ENCODE results near the gene HOXA4.

Gene HOXA4

GRCh38 chr7:27148031-27148755 lies 17.6 kb upstream of the HOXA4 start:
- peaks cover 32% of the 10 kb centered on the region for H3K4me1 ChIP-seq (ENCODE audit: insufficient read depth, low read length, poor library complexity, severe bottlenecking)
- peak overlapping the region; percentile 94 for H3K4me3 ChIP-seq (ENCODE audit: low read length, poor library complexity, severe bottlenecking)
- H4K20me1 ChIP-seq (ENCODE audit: insufficient read depth, low read length, poor library complexity, severe bottlenecking), result peaks cover 89% of the 10 kb centered on the region
- H3K9ac ChIP-seq (ENCODE audit: low read depth, low read length, poor library complexity, severe bottlenecking), result peak overlapping the region; percentile 99
- H3K9me3 ChIP-seq (ENCODE audit: insufficient read depth, low read depth, low read length), result no peaks in the 10 kb centered on the region
- H3K4me2 ChIP-seq (ENCODE audit: low read depth, low read length, poor library complexity, severe bottlenecking), result peak overlapping the region; percentile 91
- H3F3A ChIP-seq (ENCODE audit: low read depth), result no peaks in the 10 kb centered on the region
- no peaks in the 10 kb centered on the region for H3K9me2 ChIP-seq (replicated peaks; ENCODE audit: low read depth, low read length)
- H3K27me3 ChIP-seq (ENCODE audit: insufficient read depth, low read length, poor library complexity, severe bottlenecking), result peaks cover 35% of the 10 kb centered on the region
- H3K79me2 ChIP-seq (ENCODE audit: insufficient read depth, low read length), result peaks cover 100% of the 10 kb centered on the region
- TF ChIP-seq CTCF (conservative IDR thresholded peaks at IDR 0.05; ENCODE audit: low read length) (no peak), EZH2phosphoT487 (IDR thresholded peaks at IDR 0.05; ENCODE audit: borderline replicate concordance) (no peak)
- H2AFZ ChIP-seq (ENCODE audit: low read length), result no peak overlapping the region
- H3K36me3 ChIP-seq (ENCODE audit: insufficient read depth, low read length), result peaks cover 66% of the 10 kb centered on the region

- Histone ChIP-seq H3K4me3 (ENCODE audit: low read length, poor library complexity, severe bottlenecking) (peak within 1 kb of the TSS; percentile 94), H3K9me2 (replicated peaks; ENCODE audit: low read depth, low read length) (no peaks in the 10 kb centered on the region), H3K36me3 (ENCODE audit: insufficient read depth, low read length) (peaks cover 73% of the 10 kb centered on the region), H3K9ac (ENCODE audit: low read depth, low read length, poor library complexity, severe bottlenecking) (peak within 1 kb of the TSS; percentile 99), H3K27me3 (ENCODE audit: insufficient read depth, low read length, poor library complexity, severe bottlenecking) (peaks cover 35% of the 10 kb centered on the region), H3K4me2 (ENCODE audit: low read depth, low read length, poor library complexity, severe bottlenecking) (peak within 1 kb of the TSS; percentile 91), H3K4me1 (ENCODE audit: insufficient read depth, low read length, poor library complexity, severe bottlenecking) (peaks cover 31% of the 10 kb centered on the region), H3F3A (ENCODE audit: low read depth) (no peaks in the 10 kb centered on the region), H4K20me1 (ENCODE audit: insufficient read depth, low read length, poor library complexity, severe bottlenecking) (peaks cover 97% of the 10 kb centered on the region), H2AFZ (ENCODE audit: low read length) (no peak within 1 kb of the TSS), H3K9me3 (ENCODE audit: insufficient read depth, low read depth, low read length) (no peaks in the 10 kb centered on the region), H3K79me2 (ENCODE audit: insufficient read depth, low read length) (peaks cover 100% of the 10 kb centered on the region)
- TF ChIP-seq EZH2phosphoT487 (IDR thresholded peaks at IDR 0.05; ENCODE audit: borderline replicate concordance) (no peak), CTCF (conservative IDR thresholded peaks at IDR 0.05; ENCODE audit: low read length) (no peak)
These were observed 16.9 kb upstream of the HOXA4 start, which contains the start of gene HOXA6 for GRCh38 chr7:27147199-27148030. Gene HOXA6 (minus strand): TSS chr7:27147774. CDS start chr7:27147749, 25 bp downstream.

- no peak overlapping the region for H2AFZ ChIP-seq (ENCODE audit: low read length)
- TF ChIP-seq CTCF (conservative IDR thresholded peaks at IDR 0.05; ENCODE audit: low read length), result no peak
- TF ChIP-seq EZH2phosphoT487 (IDR thresholded peaks at IDR 0.05; ENCODE audit: borderline replicate concordance), result no peak
- peaks cover 98% of the 10 kb centered on the region for H4K20me1 ChIP-seq (ENCODE audit: insufficient read depth, low read length, poor library complexity, severe bottlenecking)
- H3K9me2 ChIP-seq (replicated peaks; ENCODE audit: low read depth, low read length), result no peaks in the 10 kb centered on the region
- peak overlapping the region; percentile 99 for H3K9ac ChIP-seq (ENCODE audit: low read depth, low read length, poor library complexity, severe bottlenecking)
- peaks cover 37% of the 10 kb centered on the region for H3K4me1 ChIP-seq (ENCODE audit: insufficient read depth, low read length, poor library complexity, severe bottlenecking)
- H3F3A ChIP-seq (ENCODE audit: low read depth), result no peaks in the 10 kb centered on the region
- peaks cover 81% of the 10 kb centered on the region for H3K36me3 ChIP-seq (ENCODE audit: insufficient read depth, low read length)
- H3K79me2 ChIP-seq (ENCODE audit: insufficient read depth, low read length), result peaks cover 100% of the 10 kb centered on the region
- H3K4me2 ChIP-seq (ENCODE audit: low read depth, low read length, poor library complexity, severe bottlenecking), result peak overlapping the region; percentile 91
- peaks cover 28% of the 10 kb centered on the region for H3K27me3 ChIP-seq (ENCODE audit: insufficient read depth, low read length, poor library complexity, severe bottlenecking)
- H3K9me3 ChIP-seq (ENCODE audit: insufficient read depth, low read depth, low read length), result no peaks in the 10 kb centered on the region
- peak overlapping the region; percentile 94 for H3K4me3 ChIP-seq (ENCODE audit: low read length, poor library complexity, severe bottlenecking)
These were observed 16.1 kb upstream of the HOXA4 start for GRCh38 chr7:27146491-27147198.

Measured in Loucy (cell line).